NCI-H774 (cell line): ENCODE results near the gene UBXN4.

Experiments used
- DNase-seq: peaks from one replicate; lab custom pipeline; 2025; lab: John Stamatoyannopoulos, UW

Gene UBXN4

DNA sequence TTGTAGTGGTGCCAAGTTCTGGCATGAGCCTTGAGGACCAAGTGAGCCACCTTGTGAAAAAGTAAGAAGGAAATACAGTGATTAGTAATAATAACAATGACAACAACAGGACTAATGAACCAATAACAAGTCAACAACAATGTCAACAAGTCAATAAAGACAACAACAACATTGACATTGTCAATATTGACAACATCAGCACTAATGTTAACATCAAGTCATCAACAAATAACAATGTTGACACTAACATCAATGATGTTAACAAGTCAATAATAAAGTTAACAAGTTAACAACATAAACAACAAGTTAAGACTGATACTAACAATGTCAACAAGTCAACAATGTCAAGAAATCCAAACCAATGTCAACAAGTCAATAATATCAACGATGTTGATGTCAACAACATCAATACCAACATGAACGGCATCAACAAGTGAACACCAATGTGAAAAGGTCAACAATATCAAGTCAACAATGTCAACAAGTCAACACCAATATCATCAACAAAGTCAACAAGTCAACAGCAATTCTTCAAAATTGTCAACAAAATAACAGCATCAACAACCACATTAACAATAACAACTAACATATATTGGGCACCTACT lies 71.4 kb downstream of the UBXN4 start:
- DNase-seq, result no peak

DNA sequence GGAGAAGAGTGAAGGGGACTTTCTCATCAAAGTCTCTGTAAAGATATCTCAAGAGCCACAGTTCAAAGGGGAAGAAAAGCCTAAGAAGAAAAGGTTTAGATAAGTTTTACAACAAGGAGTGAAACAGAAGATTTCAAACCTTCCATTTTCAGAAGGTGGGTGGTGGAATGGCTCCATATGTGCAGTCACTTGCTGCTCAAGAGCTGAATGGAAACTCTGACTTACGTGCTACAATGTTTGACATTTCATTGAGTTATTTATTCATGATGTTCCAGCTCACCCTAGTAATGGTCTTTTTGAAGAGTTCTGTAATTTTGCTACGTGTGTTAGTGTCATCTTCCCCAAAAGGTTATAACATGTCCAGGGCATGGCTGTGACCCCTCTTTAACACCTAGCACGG lies 73.6 kb downstream of the UBXN4 start:
- DNase-seq, result no peak

DNA sequence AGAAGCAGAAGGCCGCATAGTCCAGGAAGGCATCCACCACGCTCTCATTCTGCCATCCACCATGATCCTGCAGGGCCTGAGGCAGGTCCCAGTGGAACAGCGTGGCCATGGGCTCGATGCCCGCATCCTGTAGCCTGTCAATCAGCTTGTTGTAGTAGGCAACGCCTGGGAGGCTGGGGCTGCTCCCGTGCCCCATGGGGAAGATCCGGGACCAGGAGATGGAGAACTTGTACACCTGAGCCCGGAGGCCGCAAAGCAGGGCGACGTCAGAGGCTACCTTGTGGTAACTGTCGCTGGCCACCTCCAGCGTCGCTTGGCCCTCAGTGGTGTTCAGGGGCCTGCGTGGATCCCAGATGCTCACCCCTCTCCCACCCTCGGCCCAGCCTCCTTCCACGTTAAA lies 75.8 kb downstream of the UBXN4 start:
- no peak for DNase-seq

DNA sequence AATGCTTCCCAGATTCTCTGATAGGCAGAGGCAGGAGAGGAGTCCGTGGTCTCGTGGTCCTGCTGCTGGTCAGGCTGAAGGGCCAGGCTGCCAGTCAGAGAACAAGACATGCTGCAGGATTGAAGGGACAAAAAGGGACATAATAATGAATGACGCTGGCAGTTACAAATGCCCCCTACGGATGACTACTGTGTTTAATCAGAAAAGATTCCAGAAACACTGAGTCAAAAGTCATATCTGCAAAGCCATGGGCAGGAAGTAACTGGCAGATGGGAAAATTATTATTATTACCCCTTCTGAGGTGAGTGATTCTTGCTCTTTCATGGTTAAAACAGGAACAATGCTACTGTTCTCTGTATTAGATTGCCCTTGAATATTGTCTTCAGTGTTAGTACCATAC lies 76.3 kb downstream of the UBXN4 start:
- no peak for DNase-seq

DNA sequence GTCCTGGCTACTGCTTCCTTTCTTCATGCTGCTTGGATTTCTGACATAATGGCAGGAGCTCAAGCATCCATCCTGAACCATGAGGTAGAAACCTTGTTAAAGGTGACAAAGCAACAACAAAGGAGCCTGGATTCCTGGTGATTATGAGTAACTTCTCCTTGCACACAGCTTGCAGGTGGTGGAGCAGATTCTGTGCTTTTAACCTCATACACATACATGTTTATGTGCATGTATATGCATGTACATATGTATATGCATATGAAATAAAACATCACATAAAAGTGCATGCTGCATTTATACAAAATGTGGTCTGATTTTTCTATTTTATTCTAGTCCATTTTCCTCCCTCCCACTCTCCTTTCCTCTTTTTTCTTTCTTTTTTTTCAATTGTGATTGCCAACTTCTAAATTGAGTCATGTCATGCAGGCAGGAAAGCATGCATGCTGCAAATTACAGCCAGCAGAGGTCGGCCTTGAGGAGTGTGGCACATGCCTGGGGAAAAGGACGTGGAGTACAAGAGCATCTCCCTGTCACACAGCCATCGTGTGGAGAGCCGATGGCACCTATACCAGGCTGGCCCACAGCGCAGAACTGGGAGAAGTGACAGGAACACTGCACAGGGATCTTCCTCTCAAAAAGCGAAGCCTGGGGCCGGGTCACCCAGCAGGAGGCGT lies 77.4 kb downstream of the UBXN4 start:
- no peak for DNase-seq

DNA sequence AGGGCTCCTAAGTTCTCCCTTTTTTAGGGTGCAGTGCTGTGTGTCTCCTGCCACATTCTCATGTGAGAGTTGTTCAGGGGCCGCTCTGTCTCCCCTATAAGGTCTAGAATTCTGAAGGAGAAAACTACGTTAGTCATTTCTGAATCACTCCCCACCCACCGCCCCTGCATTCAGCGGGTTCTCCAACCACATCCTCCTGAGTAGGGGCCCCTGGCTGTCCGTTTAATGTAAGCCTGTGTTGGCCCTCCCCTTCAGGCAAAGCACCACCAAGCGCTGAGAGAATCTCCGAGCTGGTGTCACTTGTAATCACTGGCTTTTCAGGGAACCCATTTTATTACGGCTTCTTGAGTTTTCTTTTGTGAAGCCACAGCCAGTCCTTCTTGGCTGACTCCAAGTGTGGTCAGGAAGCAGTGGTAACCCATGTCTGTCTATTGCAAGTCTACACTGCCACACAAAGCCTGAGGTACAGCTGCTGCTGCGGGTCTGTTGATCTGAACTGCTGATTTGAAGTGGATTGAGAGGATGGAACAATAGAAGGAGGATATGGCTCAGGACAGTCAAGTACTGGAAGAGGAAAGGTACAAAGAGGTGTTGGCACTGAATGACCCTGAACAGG lies 78.5 kb downstream of the UBXN4 start:
- DNase-seq, result no peak

DNA sequence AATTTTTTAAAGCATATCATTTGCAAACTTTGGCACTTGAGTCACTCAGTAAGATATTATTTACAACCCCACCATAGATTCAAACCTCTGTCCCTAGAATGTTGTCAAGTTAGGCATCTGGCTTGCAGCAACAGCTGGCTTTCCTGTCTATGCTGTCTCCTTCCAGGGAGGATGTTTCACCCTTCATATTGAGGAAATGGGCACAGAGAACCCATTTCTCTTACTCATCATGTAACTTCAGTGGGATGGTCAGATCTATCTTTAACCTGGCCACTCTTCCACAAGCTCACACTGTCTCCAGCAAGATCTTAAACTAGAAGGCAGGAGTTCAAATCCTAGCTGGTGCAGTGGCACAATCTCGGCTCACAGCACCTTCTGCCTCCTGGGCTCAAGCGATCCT lies 79.5 kb downstream of the UBXN4 start:
- DNase-seq, result no peak

DNA sequence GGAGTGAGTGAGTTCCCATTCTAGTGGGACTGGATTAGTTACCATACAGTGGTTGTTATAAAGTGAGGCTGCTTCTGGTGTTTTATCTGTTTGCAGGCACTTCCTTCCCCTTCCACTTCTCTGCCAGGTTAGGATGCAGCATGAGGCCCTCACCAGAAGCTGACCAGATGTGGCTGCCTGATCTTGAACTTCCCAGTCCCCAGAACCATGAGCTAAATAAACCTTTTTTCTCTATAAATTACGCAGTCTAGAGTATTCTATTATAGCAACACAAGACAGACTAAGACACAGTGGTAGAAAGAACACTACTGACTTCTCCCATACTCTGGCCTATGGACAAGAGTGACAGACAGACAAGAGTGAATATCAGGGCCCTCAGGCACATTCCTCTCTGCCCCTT lies 81.2 kb downstream of the UBXN4 start:
- DNase-seq, result no peak

DNA sequence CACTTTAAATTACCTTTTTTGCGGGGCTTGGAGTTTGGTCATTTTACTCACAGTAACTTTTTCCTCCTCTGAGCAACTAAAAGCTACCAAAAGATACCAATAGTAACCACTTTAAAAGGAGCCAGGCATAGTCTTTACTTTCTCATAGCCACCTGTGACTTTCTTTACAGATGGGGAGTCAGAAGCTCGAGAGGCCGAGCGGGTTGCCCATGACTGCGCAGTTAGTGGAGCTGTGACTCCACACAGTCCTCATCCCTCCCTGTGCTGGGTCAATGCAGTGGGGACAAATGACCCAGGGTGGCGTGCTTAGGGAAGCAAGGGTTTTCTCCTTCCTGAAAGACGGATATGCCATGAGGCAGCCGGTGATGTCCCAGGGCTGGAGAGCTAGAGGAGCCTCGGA lies 83.5 kb downstream of the UBXN4 start:
- no peak for DNase-seq

DNA sequence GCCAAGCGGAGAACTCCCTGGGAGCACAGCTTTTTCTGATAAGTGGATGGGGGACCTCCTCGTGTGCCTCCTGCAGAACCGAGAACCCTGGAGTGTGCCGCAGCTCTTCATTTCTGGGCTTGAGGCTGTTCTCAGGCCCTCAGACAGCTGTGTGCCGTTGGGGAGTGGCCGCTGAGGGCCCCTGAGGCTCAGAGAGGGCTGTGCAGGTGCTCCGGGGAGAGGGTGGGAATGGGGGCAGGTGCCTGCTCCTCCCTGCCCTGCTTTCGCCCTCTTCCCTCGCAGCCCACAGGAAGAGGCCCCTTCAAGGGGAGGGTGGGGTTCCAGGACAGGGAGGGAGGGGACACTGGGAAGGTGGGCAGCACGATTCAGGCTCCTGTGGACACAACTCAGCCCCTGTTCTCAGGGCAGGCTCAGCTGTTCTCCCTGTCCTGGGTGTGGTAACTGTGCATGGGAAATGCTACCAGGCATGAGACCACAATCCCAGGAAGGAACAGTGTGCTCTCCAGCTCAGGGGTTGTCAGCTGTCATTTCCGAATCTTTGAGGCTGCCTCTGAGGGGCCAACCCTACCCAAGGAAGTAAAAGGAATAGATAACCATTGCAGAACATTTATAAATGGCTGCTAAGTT lies 84.0 kb downstream of the UBXN4 start:
- no peak for DNase-seq

DNA sequence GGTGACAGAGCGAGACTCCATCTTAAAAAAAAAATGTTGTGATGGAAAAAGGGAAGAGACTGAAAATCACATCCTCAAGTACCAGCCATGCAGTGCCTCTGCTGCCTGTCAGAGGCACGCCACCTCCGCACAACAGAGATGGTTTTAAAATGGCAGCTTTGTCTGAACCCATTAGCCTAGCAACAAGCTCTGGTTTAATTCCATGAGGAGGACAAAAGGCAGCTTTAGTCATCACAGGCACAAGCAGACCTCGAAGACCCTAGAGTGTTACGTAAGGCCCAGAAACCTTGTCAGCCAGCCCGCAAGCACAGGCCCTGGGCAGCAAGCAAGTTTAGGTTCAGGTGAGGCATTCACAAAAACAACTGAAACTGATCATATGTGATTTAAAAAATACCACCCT lies 84.9 kb downstream of the UBXN4 start:
- no peak for DNase-seq

DNA sequence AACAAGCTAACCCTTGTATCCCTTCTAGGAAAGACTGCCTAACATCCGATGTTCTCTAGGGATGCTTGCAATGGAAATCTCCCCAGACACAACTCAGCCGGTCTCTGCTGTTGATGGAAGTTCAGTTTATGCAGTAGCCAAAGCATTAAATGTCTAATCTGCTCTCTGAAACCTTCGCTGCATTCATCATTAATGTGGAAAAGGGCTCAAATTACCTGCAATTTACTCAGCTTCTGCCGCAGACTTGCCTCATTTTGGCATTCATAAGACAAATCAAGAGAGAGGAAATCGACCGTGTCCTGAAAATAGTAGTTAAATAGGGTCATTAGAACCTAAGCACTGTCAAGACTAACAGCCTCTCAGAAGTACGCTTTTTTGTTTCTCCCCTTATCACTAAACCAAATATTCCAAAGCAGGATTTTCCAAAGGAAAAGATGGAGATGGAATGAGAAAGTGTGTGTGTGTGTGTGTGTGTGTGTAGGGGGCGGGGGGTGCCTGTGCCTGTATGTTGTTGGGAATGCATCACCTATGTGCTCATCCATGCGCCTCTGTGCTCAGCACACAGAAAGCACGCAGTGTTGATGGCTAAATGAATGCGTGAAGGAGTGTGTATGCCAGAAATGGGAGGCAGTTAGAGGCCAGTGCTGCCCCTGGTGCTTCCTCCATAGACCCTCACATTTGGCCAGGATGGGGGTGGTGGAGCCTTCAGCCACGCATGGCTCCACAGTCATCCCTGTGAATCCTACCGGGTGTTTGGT lies 87.9 kb downstream of the UBXN4 start:
- DNase-seq, result peak; percentile 49

DNA sequence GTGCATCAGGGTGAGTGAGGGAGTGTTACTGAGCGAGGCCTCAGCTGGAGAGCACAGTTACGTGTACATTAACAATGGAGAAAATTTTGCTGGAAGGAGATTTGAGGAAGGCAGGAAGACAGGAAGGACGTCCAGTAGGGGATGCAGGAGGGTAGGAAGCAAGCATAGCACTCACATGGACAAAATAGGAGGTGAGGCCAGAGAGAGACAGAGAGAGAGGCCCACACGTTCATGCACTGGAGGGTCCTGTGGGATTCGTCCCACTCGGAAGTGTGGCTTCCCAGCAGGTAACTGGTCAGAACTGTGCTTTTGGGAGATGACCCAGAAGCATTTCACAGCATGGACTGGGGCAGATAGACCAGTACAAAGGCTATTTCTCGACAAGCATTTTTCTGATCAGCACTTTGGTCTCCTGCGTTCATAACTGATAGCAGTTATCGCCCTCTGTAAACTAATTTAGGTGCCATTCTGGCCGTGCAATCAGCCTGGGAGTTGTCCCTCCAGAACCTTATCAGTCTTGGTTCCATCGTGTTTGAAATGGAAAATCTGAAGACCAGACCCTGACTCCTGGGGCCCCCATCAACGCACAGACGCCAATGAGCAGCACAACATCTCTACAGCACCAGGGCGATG lies 89.6 kb downstream of the UBXN4 start:
- DNase-seq, result no peak

DNA sequence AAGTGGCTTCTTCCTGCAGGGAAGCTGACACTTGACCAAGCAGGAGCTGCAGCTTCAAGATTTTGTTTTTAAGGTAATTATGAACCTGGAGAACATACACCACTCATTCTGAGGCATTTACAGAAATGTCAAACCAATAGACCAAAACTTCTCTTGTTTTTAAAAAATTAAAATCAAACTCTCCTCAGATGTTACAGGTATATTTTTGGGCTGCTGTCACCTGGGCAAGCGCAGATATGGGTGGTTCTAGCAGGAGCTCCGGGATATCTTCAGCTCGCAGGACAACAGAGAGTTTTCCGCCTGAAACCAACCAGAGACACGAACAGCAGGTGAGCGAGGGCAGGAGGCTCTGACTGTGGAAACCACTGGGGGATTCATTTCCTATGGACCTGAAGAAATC lies 91.2 kb downstream of the UBXN4 start:
- no peak for DNase-seq
